Caco-2 (cell line): ENCODE data around the gene ACAA1. TPM values are rescaled to one million over a fixed set of nuclear protein-coding genes. Genes with fewer than 3 reads are reported as not detected.

Experiments
- BruUV-seq: library from RNA; stranded (reverse); fragments of 400-500 nt; replicated peaks from 2 replicates; lab custom pipeline; 2021; lab: Mats Ljungman, UMichigan
- CTCF ChIA-PET: fragments of 300-600 bp; sonication (Branson Sonifier 250); formaldehyde crosslinking; loops from one replicate; lab custom pipeline; 2022; ENCODE audit warnings: antibody characterized with exemption; lab: Charles Lee
- POLR2A ChIA-PET: fragments of 300-600 bp; sonication (Branson Sonifier 250); formaldehyde crosslinking; loops from one replicate; lab custom pipeline; 2022; ENCODE audit warnings: antibody characterized with exemption; lab: Charles Lee
- DNase-seq, 2 experiments: peaks; one replicate each; pipeline versions ENCODE4 v3.0.0 to v3.0.0-alpha.2; 2020 to 2022
- H3K27me3 ChIP-seq: replicated peaks from 2 replicates; pipeline ENCODE4 v1.6.0; 2011; ENCODE audit warnings: low read length; ENCODE audit not compliant: control insufficient read depth, insufficient read depth
- H3K36me3 ChIP-seq: 2 replicates; pipeline ENCODE4 v1.5.1; 2011; ENCODE audit warnings: low read length; ENCODE audit not compliant: control insufficient read depth, insufficient read depth
- H3K4me1 ChIP-seq: fragments of 250-450 bp; sonication (Bioruptor Pico); 2 replicates; pipeline ENCODE4 v1.5.1; 2020; ENCODE audit warnings: mild to moderate bottlenecking
- H3K4me3 ChIP-seq: 2 replicates; pipeline ENCODE4 v1.5.1; 2011; ENCODE audit warnings: low read depth, mild to moderate bottlenecking, control low read depth, low read length
- H3K9me3 ChIP-seq: fragments of 250-450 bp; sonication (Bioruptor Pico); 2 replicates; pipeline ENCODE4 v1.5.1; 2020; ENCODE audit warnings: mild to moderate bottlenecking, moderate library complexity
- H3K27ac Mint-ChIP-seq: one replicate; pipeline ENCODE4 v1.8.0; 2022; ENCODE audit warnings: mixed read lengths; ENCODE audit not compliant: unreplicated experiment
- H3K27me3 Mint-ChIP-seq: one replicate; pipeline ENCODE4 v1.8.0; 2022; ENCODE audit warnings: mixed read lengths; ENCODE audit not compliant: insufficient read depth, unreplicated experiment
- H3K36me3 Mint-ChIP-seq: one replicate; pipeline ENCODE4 v1.8.0; 2022; ENCODE audit warnings: mild to moderate bottlenecking, mixed read lengths; ENCODE audit not compliant: insufficient read depth, unreplicated experiment
- H3K4me1 Mint-ChIP-seq: one replicate; pipeline ENCODE4 v1.8.0; 2022; ENCODE audit warnings: low read depth, mixed read lengths; ENCODE audit not compliant: unreplicated experiment
- H3K4me3 Mint-ChIP-seq: one replicate; pipeline ENCODE4 v1.8.0; 2022; ENCODE audit warnings: mild to moderate bottlenecking, moderate library complexity, mixed read lengths; ENCODE audit not compliant: unreplicated experiment
- H3K9me3 Mint-ChIP-seq: one replicate; pipeline ENCODE4 v1.8.0; 2022; ENCODE audit warnings: mixed read lengths; ENCODE audit not compliant: unreplicated experiment
- CTCF ChIP-seq, 2 experiments: fragments of 200-600 bp in 1 of 2; IDR thresholded peaks; 1 replicate in 1 of 2; 2 replicates in 1 of 2; pipeline versions ENCODE4 v1.5.1 to v1.8.0; 2011 to 2022; ENCODE audit warnings: antibody characterized with exemption in 1 of 2, control low read depth in 1 of 2, inconsistent platforms in 1 of 2, low read depth in 1 of 2, low read length in 1 of 2, mild to moderate bottlenecking in 1 of 2, moderate library complexity in 1 of 2; ENCODE audit not compliant: insufficient read depth in 1 of 2, severe bottlenecking in 1 of 2, unreplicated experiment in 1 of 2
- intact Hi-C: fragments of 100-400 bp; cut with micrococcal nuclease; formaldehyde crosslinking; loops from one replicate; pipeline ENCODE4 v1.10.0; 2022; ENCODE audit not compliant: unreplicated experiment
- total RNA-seq: library from RNA; stranded (reverse); gene quantifications from 2 replicates; pipeline ENCODE4 v1.2.3, GENCODE V29; 2022

ACAA1 gene
- total RNA-seq, 1 experiment from 2014 or later: 139 TPM

- CTCF ChIA-PET: no interaction called here
- H3K36me3 ChIP-seq: no peaks in the 10 kb centered on the region
- H3K4me1 ChIP-seq: no peaks in the 10 kb centered on the region
- intact Hi-C loops: no loop called here
- no peak for DNase-seq
- no peak overlapping the region for H3K4me3 ChIP-seq
- Mint-ChIP-seq H3K27me3 (peaks cover 8% of the 10 kb centered on the region), H3K4me1 (peaks cover 11% of the 10 kb centered on the region), H3K36me3 (peaks cover 18% of the 10 kb centered on the region), H3K27ac (no peak overlapping the region), H3K4me3 (no peak overlapping the region), H3K9me3 (peaks cover 12% of the 10 kb centered on the region)
- no peaks in the 10 kb centered on the region for H3K27me3 ChIP-seq
- TF ChIP-seq CTCF (IDR thresholded peaks at IDR 0.05; ENCODE audit: insufficient read depth in 1 of 2, low read depth in 1 of 2, low read length in 1 of 2, severe bottlenecking in 1 of 2, unreplicated experiment in 1 of 2): no peak
- peaks cover 5% of the 10 kb centered on the region; the same call in 1 of the 2 replicates for H3K9me3 ChIP-seq
- POLR2A ChIA-PET: no interaction called here
- no TSS peak for BruUV-seq
Observed at GRCh38 chr3:38086496-38086895, 50.4 kb downstream of the ACAA1 start.

- Histone ChIP-seq H3K36me3 (no peaks in the 10 kb centered on the region), H3K4me1 (no peaks in the 10 kb centered on the region), H3K27me3 (no peaks in the 10 kb centered on the region), H3K4me3 (no peak overlapping the region), H3K9me3 (peaks cover 5% of the 10 kb centered on the region; the same call in 1 of the 2 replicates)
- POLR2A ChIA-PET: interaction anchor here (0.6 kb wide), 1 partner anchor 357 kb away, joined by 3 read pairs; no protein-coding TSS in a partner anchor
- BruUV-seq: no TSS peak
- Mint-ChIP-seq H3K27me3 (peaks cover 5% of the 10 kb centered on the region), H3K4me1 (peaks cover 11% of the 10 kb centered on the region), H3K36me3 (peaks cover 18% of the 10 kb centered on the region), H3K27ac (no peak overlapping the region), H3K9me3 (peaks cover 12% of the 10 kb centered on the region), H3K4me3 (no peak overlapping the region)
- no peak for TF ChIP-seq CTCF (IDR thresholded peaks at IDR 0.05; ENCODE audit: insufficient read depth in 1 of 2, low read depth in 1 of 2, low read length in 1 of 2, severe bottlenecking in 1 of 2, unreplicated experiment in 1 of 2)
- DNase-seq: no peak
- intact Hi-C loops: no loop called here
- CTCF ChIA-PET: no interaction called here
Observed at GRCh38 chr3:38085943-38086324, 51.0 kb downstream of the ACAA1 start.

- POLR2A ChIA-PET: interaction anchor here (0.6 kb wide), 1 partner anchor 358 kb away, joined by 3 read pairs; no protein-coding TSS in a partner anchor
- Histone ChIP-seq H3K4me3 (no peak overlapping the region), H3K36me3 (no peaks in the 10 kb centered on the region), H3K4me1 (no peaks in the 10 kb centered on the region), H3K9me3 (peaks cover 5% of the 10 kb centered on the region; the same call in 1 of the 2 replicates), H3K27me3 (no peaks in the 10 kb centered on the region)
- no peak for TF ChIP-seq CTCF (IDR thresholded peaks at IDR 0.05; ENCODE audit: insufficient read depth in 1 of 2, low read depth in 1 of 2, low read length in 1 of 2, severe bottlenecking in 1 of 2, unreplicated experiment in 1 of 2)
- Mint-ChIP-seq H3K36me3 (peaks cover 18% of the 10 kb centered on the region), H3K27ac (peak overlapping the region; percentile 83), H3K4me3 (no peak overlapping the region), H3K27me3 (peaks cover 5% of the 10 kb centered on the region), H3K9me3 (peaks cover 17% of the 10 kb centered on the region), H3K4me1 (peaks cover 11% of the 10 kb centered on the region)
- BruUV-seq: no TSS peak
- intact Hi-C loops: no loop called here
- no peak for DNase-seq
- CTCF ChIA-PET: no interaction called here
Observed at GRCh38 chr3:38085311-38085942, 51.5 kb downstream of the ACAA1 start.
